Activated CD4-positive, alpha-beta T cell treated with anti-CD3 and anti-CD28 coated beads, Interleukin-2, Interleukin-4, amounts not matched to agents 100 ng/mL and 50 ng/mL, durations not matched to agents 16 hours and 8 hours (primary cell): ENCODE measurements around the gene STIM2.
A peak's percentile ranks its signal among the peaks of the same experiment; 100 is the strongest.

Source experiments
- DNase-seq: peaks from one replicate; pipeline ENCODE4 v3.0.0-alpha.2; 2020; ENCODE audit warnings: low spot score

The STIM2 gene

GRCh38 chr4:26837993-26838842 is 22.4 kb upstream of the STIM2 start:
- no peak for DNase-seq

GRCh38 chr4:26839016-26839415 is 21.6 kb upstream of the STIM2 start:
- no peak for DNase-seq

DNA sequence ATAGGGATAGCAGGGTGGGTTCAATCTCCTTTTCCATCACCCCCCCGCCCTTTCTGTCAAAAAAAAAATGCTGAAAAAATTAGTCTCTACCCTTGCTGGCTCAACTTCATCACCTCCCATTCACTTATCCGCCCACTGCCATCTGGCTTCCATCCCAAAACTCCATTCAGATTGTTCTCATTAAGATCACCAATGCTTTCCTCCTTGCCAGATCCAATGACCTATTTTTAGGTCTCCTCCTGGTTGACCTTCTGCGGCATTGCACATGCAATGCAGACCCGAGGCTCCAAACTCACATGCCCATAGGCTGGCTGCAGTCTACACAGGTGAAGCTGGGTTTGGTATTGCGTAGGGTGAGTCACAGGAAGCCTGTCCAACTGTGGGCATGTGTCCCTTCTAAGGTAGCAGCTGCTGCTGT is 21.1 kb upstream of the STIM2 start:
- no peak for DNase-seq

DNA sequence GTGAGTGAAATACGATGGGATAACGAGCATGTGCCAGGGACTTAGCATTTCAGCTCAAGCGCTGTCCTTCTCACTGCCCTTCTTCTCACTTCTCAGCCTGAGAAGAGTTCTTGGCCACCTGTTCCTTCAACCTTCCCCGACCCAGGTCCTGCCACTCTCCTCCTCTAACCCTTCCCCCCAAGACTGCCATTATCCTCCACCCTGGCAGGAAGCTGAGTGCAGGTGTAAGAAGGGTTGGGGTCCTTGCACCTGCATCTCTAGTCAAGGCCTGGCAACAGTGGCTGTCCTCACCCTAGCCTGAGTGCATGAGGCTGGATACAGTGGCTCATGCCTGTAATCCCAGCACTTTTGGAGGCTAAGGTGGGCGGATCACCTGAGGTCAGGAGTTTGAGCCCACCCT is 19.9 kb upstream of the STIM2 start:
- DNase-seq = no peak

- DNase-seq = no peak
Measured at GRCh38 chr4:26842911-26843310, 17.7 kb upstream of the STIM2 start.

DNA sequence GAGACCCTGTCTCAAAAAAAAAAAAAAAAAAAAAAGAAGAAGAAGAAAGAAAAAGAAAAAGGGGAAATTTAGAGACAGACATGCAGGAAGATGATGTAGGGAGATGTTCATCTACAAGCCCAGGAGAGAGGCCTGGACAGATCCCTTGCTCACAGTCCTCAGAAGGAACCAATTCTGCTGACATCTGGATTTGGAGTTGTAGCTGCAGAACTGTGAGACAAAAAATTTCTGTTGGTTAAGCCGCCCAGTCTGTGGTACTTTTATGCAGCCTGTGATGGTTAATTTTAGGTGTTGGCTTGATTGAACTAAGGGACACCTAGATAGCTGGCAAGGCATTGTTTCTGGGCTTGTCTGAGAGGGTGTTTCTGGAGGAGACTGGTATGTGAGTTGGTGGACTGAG is 10.1 kb upstream of the STIM2 start:
- no peak for DNase-seq

GRCh38 chr4:26851129-26851528 is 9.5 kb upstream of the STIM2 start:
- no peak for DNase-seq

- DNase-seq = no peak
Measured at GRCh38 chr4:26854701-26855100, 5.9 kb upstream of the STIM2 start.

DNA sequence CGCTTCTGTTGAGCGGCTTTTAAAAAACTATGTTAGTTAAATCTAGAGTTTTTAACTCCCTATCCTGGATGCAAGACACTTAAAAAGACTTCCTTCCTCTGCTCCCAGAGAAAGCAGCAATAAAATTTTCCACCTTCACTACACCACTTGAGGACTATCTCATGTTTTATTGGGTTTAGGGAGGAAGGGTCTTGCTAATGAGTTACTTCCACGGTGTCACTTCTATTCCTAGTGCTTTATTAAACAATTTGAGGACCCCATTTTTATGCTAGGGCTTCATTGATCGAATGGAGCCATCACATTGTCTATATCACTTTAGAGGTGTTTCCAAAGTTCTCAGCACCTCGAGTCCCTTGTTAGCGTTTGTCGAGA is 3.7 kb upstream of the STIM2 start:
- no peak for DNase-seq

DNA sequence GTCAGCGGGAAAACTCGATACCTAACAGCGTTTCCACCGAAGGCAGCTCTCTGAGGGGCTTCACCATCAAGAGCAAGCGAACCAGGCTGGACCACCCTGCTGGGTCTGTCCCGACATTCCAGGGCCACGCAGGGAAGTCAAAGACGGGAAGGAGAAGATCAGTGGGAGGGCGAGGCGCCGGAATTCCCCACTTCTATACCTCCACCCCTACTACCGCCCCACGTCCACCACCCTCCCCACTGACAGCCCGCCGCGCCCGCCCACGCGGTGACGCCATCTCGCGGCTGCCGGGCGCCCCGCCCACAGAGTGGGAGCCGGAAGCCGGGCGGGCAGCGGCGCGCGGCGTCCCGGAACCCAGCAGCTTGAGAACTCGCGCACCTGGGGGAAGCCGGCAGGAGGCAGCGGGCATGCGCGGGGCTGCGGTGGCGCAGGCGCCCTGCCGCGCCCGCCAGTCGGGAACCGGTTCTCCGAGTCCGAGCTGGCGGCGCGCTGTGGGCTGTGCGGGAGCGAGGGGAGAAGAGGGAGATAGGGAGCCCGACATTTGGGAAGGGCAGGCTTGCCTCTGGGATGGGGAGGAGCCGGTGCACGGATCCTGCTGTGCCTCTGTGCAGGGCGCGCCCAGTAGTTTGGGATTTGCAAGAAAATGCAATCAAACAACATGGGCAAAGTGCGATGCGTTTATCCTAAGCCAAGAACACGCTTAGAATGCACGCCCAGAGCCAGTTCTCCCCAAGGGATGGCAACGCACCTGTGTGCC is 3.2 kb upstream of the STIM2 start:
- DNase-seq = peak; percentile 89

- no peak for DNase-seq
Measured at GRCh38 chr4:26858035-26858918, 2.4 kb upstream of the STIM2 start.

DNA sequence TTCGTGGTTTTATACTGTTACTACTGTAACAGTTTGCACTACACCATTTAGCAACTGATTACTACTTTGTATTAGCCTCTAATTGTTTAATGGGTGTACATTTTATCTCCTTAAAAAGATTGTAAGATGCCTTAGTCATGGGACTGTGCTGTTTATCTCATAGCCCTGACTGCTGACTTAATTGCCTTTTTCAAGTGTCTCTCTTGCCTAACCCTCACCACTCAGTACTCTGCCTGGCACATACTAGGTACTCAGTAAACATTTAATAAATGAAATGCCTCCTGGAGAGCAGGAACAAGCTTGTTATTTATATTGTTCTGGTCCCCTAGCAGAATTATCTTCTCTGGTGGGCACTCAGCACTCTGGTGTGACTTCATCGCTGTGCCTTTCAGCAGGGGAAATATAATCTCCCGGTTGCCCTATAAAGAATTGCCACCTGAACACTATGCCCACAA is 1.7 kb upstream of the STIM2 start:
- no peak for DNase-seq

GRCh38 chr4:26859762-26860156 is 882 bp upstream of the STIM2 start:
- no peak for DNase-seq

GRCh38 chr4:26860922-26861433 is 337 bp downstream of the STIM2 start:
- peak; percentile 43 for DNase-seq

- DNase-seq = peak; percentile 77
Measured at GRCh38 chr4:26861434-26862186, 969 bp downstream of the STIM2 start.

- no peak for DNase-seq
Measured at GRCh38 chr4:26862381-26862915, 1.8 kb downstream of the STIM2 start.

DNA sequence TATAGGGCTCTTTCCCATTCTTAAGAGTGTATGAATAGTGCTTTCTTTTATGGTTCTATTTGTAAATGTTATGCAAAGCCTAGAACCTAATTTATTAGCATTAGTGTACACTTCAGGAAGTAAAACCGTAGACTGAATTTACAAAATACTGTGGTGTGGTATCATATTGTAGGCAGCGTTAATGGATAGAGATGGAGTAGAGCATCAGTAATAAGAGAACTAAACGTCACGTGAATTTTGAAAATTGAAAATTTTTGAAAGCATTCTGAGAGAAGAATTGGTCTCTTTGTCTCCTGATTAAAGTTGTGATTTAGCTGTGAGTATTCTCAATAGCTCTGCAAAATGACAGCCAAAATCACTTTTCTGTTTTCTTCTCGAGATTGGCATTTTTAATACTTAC is 2.9 kb downstream of the STIM2 start:
- no peak for DNase-seq

DNA sequence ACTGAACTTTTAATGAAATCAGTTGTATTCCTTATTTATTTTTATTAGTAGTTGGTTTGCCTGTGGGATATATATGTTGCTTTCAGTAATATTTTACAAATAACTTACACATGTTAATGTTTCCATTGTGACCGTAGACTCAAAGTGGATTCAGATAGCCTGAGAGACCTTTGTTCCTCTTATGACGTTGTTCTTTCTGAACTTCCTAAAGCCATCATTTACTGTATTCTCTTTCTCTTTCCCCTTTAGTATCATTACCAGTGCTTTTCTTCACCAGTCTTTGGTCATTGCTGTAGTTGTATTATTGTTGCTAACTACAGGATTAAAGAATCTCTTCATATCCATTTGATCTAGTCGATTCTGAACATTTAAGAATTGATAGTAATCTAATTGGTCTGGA is 4.3 kb downstream of the STIM2 start:
- DNase-seq = no peak

- no peak for DNase-seq
Measured at GRCh38 chr4:26866203-26866602, 5.6 kb downstream of the STIM2 start.

DNA sequence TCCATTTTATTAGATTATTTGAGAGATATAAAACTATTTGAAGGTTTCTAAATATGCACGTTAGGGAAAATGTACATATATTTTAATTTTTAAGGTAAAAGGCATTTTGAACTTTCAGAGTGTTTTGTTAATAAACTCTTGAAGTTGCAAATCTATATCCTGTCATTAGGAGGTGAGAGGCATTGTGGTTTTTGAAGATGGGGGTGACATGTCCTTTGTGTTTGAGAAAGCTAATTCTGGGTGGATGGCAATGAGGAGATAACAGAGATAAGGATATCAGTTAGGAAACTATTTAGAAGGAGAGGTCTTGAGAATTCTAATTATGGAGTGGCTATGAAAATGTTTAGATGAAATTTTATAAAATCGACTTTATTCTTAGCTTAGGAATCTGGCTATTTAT is 6.1 kb downstream of the STIM2 start:
- no peak for DNase-seq
